WTC11 (cell line): ENCODE data around the gene TBC1D22B. TPM values are rescaled to one million over a fixed set of nuclear protein-coding genes. Genes with fewer than 3 reads are reported as not detected.

Experiments used
- ATAC-seq: fragments of 200-7000 bp; cut with Tn5 transposase; 2 replicates; pipeline ENCODE4 v1.10.0; 2021; ENCODE audit warnings: mild to moderate bottlenecking, moderate library complexity
- CTCF ChIA-PET: fragments of 300-600 bp; sonication (Branson Sonifier 250); formaldehyde crosslinking; loops from one replicate; lab custom pipeline; 2021; ENCODE audit warnings: antibody characterized with exemption; lab: Charles Lee
- POLR2A ChIA-PET: fragments of 350-600 bp; sonication (Branson Sonifier 250); formaldehyde crosslinking; loops from one replicate; lab custom pipeline; 2021; ENCODE audit warnings: antibody characterized with exemption; lab: Charles Lee
- DNase-seq: peaks from one replicate; pipeline ENCODE4 v3.0.0; 2021; ENCODE audit warnings: low spot score
- H3K27ac Mint-ChIP-seq: 2 replicates; pipeline ENCODE4 v1.8.0; 2021; ENCODE audit warnings: mixed read lengths
- H3K27me3 Mint-ChIP-seq: 2 replicates; pipeline ENCODE4 v1.8.0; 2021; ENCODE audit warnings: low read depth, mild to moderate bottlenecking, moderate library complexity, mixed read lengths
- H3K36me3 Mint-ChIP-seq: 2 replicates; pipeline ENCODE4 v1.8.0; 2021; ENCODE audit warnings: mixed read lengths
- H3K4me1 Mint-ChIP-seq: 2 replicates; pipeline ENCODE4 v1.8.0; 2022; ENCODE audit warnings: mixed read lengths
- H3K4me3 Mint-ChIP-seq: 2 replicates; pipeline ENCODE4 v1.8.0; 2021; ENCODE audit warnings: mild to moderate bottlenecking, moderate library complexity, mixed read lengths
- H3K9me3 Mint-ChIP-seq: 2 replicates; pipeline ENCODE4 v1.8.0; 2021; ENCODE audit warnings: mixed read lengths
- CBFB ChIP-seq: sonication (generic); formaldehyde crosslinking; IDR thresholded peaks from 2 replicates; pipeline ENCODE4 v1.8.1; 2022; ENCODE audit warnings: mild to moderate bottlenecking, low read depth, missing genetic modification reagents
- JAZF1 ChIP-seq: fragments of 250-450 bp; sonication (Bioruptor Pico); IDR thresholded peaks from 2 replicates; pipeline ENCODE4 v1.9.0; 2021; ENCODE audit warnings: moderate library complexity, mild to moderate bottlenecking, inconsistent platforms
- NR1H2 ChIP-seq: sonication (generic); formaldehyde crosslinking; IDR thresholded peaks from 2 replicates; pipeline ENCODE4 v1.9.0; 2021; ENCODE audit warnings: mild to moderate bottlenecking, moderate library complexity, missing genetic modification reagents
- RELA ChIP-seq: sonication (generic); formaldehyde crosslinking; IDR thresholded peaks from 2 replicates; pipeline ENCODE4 v1.8.1; 2022; ENCODE audit warnings: missing genetic modification reagents, mild to moderate bottlenecking, borderline replicate concordance
- ZNF232 ChIP-seq: sonication (generic); formaldehyde crosslinking; IDR thresholded peaks from 2 replicates; pipeline ENCODE4 v1.8.0; 2022; ENCODE audit warnings: mild to moderate bottlenecking, missing genetic modification reagents
- ZNF671 ChIP-seq: fragments of 250-450 bp; sonication (Bioruptor Pico); IDR thresholded peaks from 2 replicates; pipeline ENCODE4 v1.8.0; 2021; ENCODE audit warnings: mild to moderate bottlenecking
- total RNA-seq: library from RNA; stranded (reverse); gene quantifications from 3 replicates; pipeline ENCODE4 v1.2.3, GENCODE V29; 2021
- TF ChIP-seq, protein P1 (sequence below): sonication (generic); formaldehyde crosslinking; IDR thresholded peaks from 2 replicates; pipeline ENCODE4 v1.8.1; 2022; ENCODE audit warnings: mild to moderate bottlenecking, moderate library complexity, missing genetic modification reagents
- TF ChIP-seq, protein P2 (sequence below): fragments of 200-600 bp; IDR thresholded peaks from 2 replicates; pipeline ENCODE4 v1.8.0; 2022; ENCODE audit warnings: antibody characterized with exemption
- TF ChIP-seq, protein P3 (sequence below): fragments of 250-450 bp; sonication (Bioruptor Pico); IDR thresholded peaks from 2 replicates; pipeline ENCODE4 v1.8.0; 2021; ENCODE audit warnings: mild to moderate bottlenecking
- TF ChIP-seq, protein P4 (sequence below): sonication (generic); formaldehyde crosslinking; IDR thresholded peaks from 2 replicates; pipeline ENCODE4 v1.8.1; 2022; ENCODE audit warnings: mild to moderate bottlenecking, missing genetic modification reagents, moderate library complexity, borderline replicate concordance
- TF ChIP-seq, protein P5 (sequence below): sonication (generic); formaldehyde crosslinking; IDR thresholded peaks from 2 replicates; pipeline ENCODE4 v1.8.1; 2023; ENCODE audit warnings: mild to moderate bottlenecking, missing genetic modification reagents, moderate library complexity
- TF ChIP-seq, protein P6 (sequence below): sonication (generic); formaldehyde crosslinking; IDR thresholded peaks from 2 replicates; pipeline ENCODE4 v1.8.0; 2022; ENCODE audit warnings: mild to moderate bottlenecking, missing genetic modification reagents
- TF ChIP-seq, protein P7 (sequence below): sonication (generic); formaldehyde crosslinking; IDR thresholded peaks from 2 replicates; pipeline ENCODE4 v1.8.0; 2023; ENCODE audit warnings: missing genetic modification reagents, mild to moderate bottlenecking, borderline replicate concordance
- TF ChIP-seq, protein P8 (sequence below): sonication (generic); formaldehyde crosslinking; IDR thresholded peaks from 2 replicates; pipeline ENCODE4 v1.8.1; 2023; ENCODE audit warnings: mild to moderate bottlenecking, moderate library complexity, missing genetic modification reagents

Gene TBC1D22B
- total RNA-seq, 1 experiment from 2014 or later: 16.4 TPM

DNA sequence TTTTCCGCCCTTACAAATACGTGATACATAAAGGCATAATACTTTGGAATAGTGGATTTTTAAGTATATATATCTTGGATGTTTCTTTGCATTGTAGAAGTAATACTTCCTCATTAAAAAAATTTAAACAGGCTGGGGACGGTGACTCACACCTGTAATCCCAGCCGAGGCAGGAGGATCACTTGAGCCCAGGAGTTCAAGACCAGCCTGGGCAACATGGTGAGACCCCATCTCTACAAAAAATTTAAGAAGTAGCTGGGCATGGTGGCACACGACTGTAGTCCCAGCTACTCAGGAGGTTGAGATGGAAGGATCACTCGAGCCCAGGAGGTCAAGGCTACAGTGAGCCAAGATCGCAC is 57.6 kb downstream of the TBC1D22B start:
- H3K4me3 Mint-ChIP-seq: no peak overlapping the region
- ATAC-seq (no peak), DNase-seq (no peak)
- CTCF ChIA-PET: interaction anchor here (0.5 to 2.7 kb wide), 25 partner anchors 8 to 334 kb away, joined by 3 to 35 read pairs (median 4); partner anchors contain the start of genes PIM1, TBC1D22B and TMEM217
- H3K27ac Mint-ChIP-seq: no peak overlapping the region
- no peaks in the 10 kb centered on the region for H3K9me3 Mint-ChIP-seq
- H3K4me1 Mint-ChIP-seq: no peaks in the 10 kb centered on the region
- POLR2A ChIA-PET: no interaction called here
- TF ChIP-seq NR1H2 (CRISPR knock-in tag) (no peak), ZNF671 (CRISPR knock-in tag) (no peak), ZNF232 (CRISPR knock-in tag) (no peak)
- TF ChIP-seq, protein P1, sequence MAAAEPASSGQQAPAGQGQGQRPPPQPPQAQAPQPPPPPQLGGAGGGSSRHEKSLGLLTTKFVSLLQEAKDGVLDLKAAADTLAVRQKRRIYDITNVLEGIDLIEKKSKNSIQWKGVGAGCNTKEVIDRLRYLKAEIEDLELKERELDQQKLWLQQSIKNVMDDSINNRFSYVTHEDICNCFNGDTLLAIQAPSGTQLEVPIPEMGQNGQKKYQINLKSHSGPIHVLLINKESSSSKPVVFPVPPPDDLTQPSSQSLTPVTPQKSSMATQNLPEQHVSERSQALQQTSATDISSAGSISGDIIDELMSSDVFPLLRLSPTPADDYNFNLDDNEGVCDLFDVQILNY (CRISPR knock-in tag): no peak
- TF ChIP-seq, protein P2, sequence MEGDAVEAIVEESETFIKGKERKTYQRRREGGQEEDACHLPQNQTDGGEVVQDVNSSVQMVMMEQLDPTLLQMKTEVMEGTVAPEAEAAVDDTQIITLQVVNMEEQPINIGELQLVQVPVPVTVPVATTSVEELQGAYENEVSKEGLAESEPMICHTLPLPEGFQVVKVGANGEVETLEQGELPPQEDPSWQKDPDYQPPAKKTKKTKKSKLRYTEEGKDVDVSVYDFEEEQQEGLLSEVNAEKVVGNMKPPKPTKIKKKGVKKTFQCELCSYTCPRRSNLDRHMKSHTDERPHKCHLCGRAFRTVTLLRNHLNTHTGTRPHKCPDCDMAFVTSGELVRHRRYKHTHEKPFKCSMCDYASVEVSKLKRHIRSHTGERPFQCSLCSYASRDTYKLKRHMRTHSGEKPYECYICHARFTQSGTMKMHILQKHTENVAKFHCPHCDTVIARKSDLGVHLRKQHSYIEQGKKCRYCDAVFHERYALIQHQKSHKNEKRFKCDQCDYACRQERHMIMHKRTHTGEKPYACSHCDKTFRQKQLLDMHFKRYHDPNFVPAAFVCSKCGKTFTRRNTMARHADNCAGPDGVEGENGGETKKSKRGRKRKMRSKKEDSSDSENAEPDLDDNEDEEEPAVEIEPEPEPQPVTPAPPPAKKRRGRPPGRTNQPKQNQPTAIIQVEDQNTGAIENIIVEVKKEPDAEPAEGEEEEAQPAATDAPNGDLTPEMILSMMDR: peak; percentile 11; the same call in 1 of the 2 replicates
- TF ChIP-seq, protein P3, sequence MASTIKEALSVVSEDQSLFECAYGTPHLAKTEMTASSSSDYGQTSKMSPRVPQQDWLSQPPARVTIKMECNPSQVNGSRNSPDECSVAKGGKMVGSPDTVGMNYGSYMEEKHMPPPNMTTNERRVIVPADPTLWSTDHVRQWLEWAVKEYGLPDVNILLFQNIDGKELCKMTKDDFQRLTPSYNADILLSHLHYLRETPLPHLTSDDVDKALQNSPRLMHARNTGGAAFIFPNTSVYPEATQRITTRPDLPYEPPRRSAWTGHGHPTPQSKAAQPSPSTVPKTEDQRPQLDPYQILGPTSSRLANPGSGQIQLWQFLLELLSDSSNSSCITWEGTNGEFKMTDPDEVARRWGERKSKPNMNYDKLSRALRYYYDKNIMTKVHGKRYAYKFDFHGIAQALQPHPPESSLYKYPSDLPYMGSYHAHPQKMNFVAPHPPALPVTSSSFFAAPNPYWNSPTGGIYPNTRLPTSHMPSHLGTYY: no peak
- TF ChIP-seq, protein P4, sequence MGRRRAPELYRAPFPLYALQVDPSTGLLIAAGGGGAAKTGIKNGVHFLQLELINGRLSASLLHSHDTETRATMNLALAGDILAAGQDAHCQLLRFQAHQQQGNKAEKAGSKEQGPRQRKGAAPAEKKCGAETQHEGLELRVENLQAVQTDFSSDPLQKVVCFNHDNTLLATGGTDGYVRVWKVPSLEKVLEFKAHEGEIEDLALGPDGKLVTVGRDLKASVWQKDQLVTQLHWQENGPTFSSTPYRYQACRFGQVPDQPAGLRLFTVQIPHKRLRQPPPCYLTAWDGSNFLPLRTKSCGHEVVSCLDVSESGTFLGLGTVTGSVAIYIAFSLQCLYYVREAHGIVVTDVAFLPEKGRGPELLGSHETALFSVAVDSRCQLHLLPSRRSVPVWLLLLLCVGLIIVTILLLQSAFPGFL (CRISPR knock-in tag): no peak
- no peaks in the 10 kb centered on the region for H3K27me3 Mint-ChIP-seq
- peaks cover 21% of the 10 kb centered on the region for H3K36me3 Mint-ChIP-seq

DNA sequence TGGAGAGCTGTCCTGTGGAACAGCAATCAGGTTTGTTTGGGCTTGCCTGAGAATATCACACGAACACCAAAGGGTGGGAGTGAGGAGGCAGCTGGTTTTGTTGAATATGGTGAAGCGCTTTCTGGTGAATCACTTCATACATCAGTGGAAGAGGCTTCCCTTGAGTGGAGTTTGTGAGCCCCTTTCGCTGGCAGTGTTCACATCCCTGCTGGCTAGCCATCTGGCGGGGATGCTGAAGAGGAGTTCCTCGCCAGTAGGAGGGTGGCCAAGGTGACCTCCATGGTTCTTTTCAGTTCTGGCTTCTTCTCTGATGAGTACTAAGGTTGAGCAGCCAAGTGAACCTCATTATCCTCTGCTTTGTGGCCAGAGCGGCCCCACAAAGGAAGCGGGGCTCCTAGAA is 58.5 kb downstream of the TBC1D22B start:
- TF ChIP-seq, protein P5, sequence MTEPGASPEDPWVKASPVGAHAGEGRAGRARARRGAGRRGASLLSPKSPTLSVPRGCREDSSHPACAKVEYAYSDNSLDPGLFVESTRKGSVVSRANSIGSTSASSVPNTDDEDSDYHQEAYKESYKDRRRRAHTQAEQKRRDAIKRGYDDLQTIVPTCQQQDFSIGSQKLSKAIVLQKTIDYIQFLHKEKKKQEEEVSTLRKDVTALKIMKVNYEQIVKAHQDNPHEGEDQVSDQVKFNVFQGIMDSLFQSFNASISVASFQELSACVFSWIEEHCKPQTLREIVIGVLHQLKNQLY: no peak
- TF ChIP-seq CBFB (CRISPR knock-in tag) (no peak), RELA (no peak), JAZF1 (CRISPR knock-in tag) (no peak)
- TF ChIP-seq, protein P6, sequence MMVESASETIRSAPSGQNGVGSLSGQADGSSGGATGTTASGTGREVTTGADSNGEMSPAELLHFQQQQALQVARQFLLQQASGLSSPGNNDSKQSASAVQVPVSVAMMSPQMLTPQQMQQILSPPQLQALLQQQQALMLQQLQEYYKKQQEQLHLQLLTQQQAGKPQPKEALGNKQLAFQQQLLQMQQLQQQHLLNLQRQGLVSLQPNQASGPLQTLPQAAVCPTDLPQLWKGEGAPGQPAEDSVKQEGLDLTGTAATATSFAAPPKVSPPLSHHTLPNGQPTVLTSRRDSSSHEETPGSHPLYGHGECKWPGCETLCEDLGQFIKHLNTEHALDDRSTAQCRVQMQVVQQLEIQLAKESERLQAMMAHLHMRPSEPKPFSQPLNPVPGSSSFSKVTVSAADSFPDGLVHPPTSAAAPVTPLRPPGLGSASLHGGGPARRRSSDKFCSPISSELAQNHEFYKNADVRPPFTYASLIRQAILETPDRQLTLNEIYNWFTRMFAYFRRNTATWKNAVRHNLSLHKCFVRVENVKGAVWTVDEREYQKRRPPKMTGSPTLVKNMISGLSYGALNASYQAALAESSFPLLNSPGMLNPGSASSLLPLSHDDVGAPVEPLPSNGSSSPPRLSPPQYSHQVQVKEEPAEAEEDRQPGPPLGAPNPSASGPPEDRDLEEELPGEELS (CRISPR knock-in tag): no peak
- TF ChIP-seq, protein P7, sequence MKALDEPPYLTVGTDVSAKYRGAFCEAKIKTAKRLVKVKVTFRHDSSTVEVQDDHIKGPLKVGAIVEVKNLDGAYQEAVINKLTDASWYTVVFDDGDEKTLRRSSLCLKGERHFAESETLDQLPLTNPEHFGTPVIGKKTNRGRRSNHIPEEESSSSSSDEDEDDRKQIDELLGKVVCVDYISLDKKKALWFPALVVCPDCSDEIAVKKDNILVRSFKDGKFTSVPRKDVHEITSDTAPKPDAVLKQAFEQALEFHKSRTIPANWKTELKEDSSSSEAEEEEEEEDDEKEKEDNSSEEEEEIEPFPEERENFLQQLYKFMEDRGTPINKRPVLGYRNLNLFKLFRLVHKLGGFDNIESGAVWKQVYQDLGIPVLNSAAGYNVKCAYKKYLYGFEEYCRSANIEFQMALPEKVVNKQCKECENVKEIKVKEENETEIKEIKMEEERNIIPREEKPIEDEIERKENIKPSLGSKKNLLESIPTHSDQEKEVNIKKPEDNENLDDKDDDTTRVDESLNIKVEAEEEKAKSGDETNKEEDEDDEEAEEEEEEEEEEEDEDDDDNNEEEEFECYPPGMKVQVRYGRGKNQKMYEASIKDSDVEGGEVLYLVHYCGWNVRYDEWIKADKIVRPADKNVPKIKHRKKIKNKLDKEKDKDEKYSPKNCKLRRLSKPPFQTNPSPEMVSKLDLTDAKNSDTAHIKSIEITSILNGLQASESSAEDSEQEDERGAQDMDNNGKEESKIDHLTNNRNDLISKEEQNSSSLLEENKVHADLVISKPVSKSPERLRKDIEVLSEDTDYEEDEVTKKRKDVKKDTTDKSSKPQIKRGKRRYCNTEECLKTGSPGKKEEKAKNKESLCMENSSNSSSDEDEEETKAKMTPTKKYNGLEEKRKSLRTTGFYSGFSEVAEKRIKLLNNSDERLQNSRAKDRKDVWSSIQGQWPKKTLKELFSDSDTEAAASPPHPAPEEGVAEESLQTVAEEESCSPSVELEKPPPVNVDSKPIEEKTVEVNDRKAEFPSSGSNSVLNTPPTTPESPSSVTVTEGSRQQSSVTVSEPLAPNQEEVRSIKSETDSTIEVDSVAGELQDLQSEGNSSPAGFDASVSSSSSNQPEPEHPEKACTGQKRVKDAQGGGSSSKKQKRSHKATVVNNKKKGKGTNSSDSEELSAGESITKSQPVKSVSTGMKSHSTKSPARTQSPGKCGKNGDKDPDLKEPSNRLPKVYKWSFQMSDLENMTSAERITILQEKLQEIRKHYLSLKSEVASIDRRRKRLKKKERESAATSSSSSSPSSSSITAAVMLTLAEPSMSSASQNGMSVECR (CRISPR knock-in tag): no peak
- TF ChIP-seq, protein P8, sequence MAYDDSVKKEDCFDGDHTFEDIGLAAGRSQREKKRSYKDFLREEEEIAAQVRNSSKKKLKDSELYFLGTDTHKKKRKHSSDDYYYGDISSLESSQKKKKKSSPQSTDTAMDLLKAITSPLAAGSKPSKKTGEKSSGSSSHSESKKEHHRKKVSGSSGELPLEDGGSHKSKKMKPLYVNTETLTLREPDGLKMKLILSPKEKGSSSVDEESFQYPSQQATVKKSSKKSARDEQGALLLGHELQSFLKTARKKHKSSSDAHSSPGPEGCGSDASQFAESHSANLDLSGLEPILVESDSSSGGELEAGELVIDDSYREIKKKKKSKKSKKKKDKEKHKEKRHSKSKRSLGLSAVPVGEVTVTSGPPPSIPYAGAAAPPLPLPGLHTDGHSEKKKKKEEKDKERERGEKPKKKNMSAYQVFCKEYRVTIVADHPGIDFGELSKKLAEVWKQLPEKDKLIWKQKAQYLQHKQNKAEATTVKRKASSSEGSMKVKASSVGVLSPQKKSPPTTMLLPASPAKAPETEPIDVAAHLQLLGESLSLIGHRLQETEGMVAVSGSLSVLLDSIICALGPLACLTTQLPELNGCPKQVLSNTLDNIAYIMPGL (CRISPR knock-in tag): no peak
- TF ChIP-seq, all 79 proteins: peak for 0
- no peaks in the 10 kb centered on the region for H3K4me1 Mint-ChIP-seq
- H3K27ac Mint-ChIP-seq: no peak overlapping the region
- no peak for DNase-seq
- no peak overlapping the region for H3K4me3 Mint-ChIP-seq
- ATAC-seq: no peak
- H3K27me3 Mint-ChIP-seq: no peaks in the 10 kb centered on the region
- ChIA-PET CTCF (interaction anchor here (1.1 to 2.7 kb wide), 3 partner anchors 10 to 14 kb away, joined by 3 to 35 read pairs (median 7); no protein-coding TSS in a partner anchor), POLR2A (no interaction called here)
- peaks cover 23% of the 10 kb centered on the region for H3K36me3 Mint-ChIP-seq
- H3K9me3 Mint-ChIP-seq: no peaks in the 10 kb centered on the region
